A673 (cell line): ENCODE data around the gene SEMA4D. TPM values are rescaled to one million over a fixed set of nuclear protein-coding genes. Genes with fewer than 3 reads are reported as not detected.

Source experiments
- BruUV-seq: library from RNA; stranded (reverse); fragments of 400-500 nt; replicated peaks from 2 replicates; lab custom pipeline; 2021; lab: Mats Ljungman, UMichigan
- CTCF ChIA-PET: fragments of 300-600 bp; sonication (Branson Sonifier 250); formaldehyde crosslinking; loops from one replicate; lab custom pipeline; 2022; ENCODE audit warnings: antibody characterized with exemption; lab: Charles Lee
- POLR2A ChIA-PET: fragments of 300-600 bp; sonication (Branson Sonifier 250); formaldehyde crosslinking; loops from one replicate; lab custom pipeline; 2022; ENCODE audit warnings: antibody characterized with exemption; ENCODE audit not compliant: low non-redundant PET; lab: Charles Lee
- DNase-seq: peaks from one replicate; pipeline ENCODE4 v3.0.0-alpha.2; 2015; ENCODE audit warnings: low spot score
- H3K27ac ChIP-seq: fragments of 200-600 bp; sonication (generic); 2 replicates; pipeline ENCODE4 v1.5.1; 2016; ENCODE audit warnings: mixed run types, low read depth, mild to moderate bottlenecking, mixed read lengths, antibody characterized with exemption, low read length; ENCODE audit not compliant: poor library complexity, severe bottlenecking
- H3K27me3 ChIP-seq: fragments of 200-600 bp; sonication (generic); replicated peaks from 2 replicates; pipeline ENCODE4 v1.6.1; 2017; ENCODE audit warnings: mixed run types, low read depth, mild to moderate bottlenecking, mixed read lengths, antibody characterized with exemption, low read length; ENCODE audit not compliant: insufficient read depth, poor library complexity
- H3K36me3 ChIP-seq: fragments of 200-600 bp; sonication (generic); 2 replicates; pipeline ENCODE4 v1.6.1; 2016; ENCODE audit warnings: mixed run types, mild to moderate bottlenecking, mixed read lengths, antibody characterized with exemption, low read length; ENCODE audit not compliant: insufficient read depth, poor library complexity, severe bottlenecking
- H3K4me1 ChIP-seq: fragments of 200-600 bp; sonication (generic); 2 replicates; pipeline ENCODE4 v1.6.1; 2017; ENCODE audit warnings: mixed run types, mild to moderate bottlenecking, mixed read lengths, antibody characterized with exemption, low read length; ENCODE audit not compliant: insufficient read depth, poor library complexity, severe bottlenecking
- H3K4me3 ChIP-seq: fragments of 200-600 bp; sonication (generic); 2 replicates; pipeline ENCODE4 v1.5.1; 2016; ENCODE audit warnings: low read depth, mixed run types, mild to moderate bottlenecking, mixed read lengths, low read length; ENCODE audit not compliant: poor library complexity, severe bottlenecking
- H3K9me3 ChIP-seq: fragments of 200-600 bp; sonication (generic); 2 replicates; pipeline ENCODE4 v1.6.1; 2016; ENCODE audit warnings: mixed run types, low read depth, mild to moderate bottlenecking, mixed read lengths, antibody characterized with exemption, low read length; ENCODE audit not compliant: poor library complexity, severe bottlenecking
- CTCF ChIP-seq: fragments of 300-800, 200-600 bp; sonication (generic); conservative IDR thresholded peaks from 2 replicates; pipeline ENCODE4 v1.5.1; 2017; ENCODE audit warnings: low read depth, mild to moderate bottlenecking, antibody characterized with exemption, low read length, moderate library complexity, mixed read lengths
- EZH2 ChIP-seq: fragments of 200-600 bp; sonication (generic); IDR thresholded peaks from 2 replicates; pipeline ENCODE4 v1.6.1; 2017; ENCODE audit warnings: borderline replicate concordance, low read depth, mild to moderate bottlenecking, mixed read lengths, antibody characterized with exemption, low read length; ENCODE audit not compliant: poor library complexity, severe bottlenecking
- intact Hi-C: fragments of 100-400 bp; cut with micrococcal nuclease; formaldehyde crosslinking; loops from one replicate; pipeline ENCODE4 v1.10.0; 2022; ENCODE audit not compliant: unreplicated experiment
- total RNA-seq: library from RNA; stranded (reverse); gene quantifications from 2 replicates; pipeline ENCODE4 v1.2.3, GENCODE V29; 2021

SEMA4D gene
- total RNA-seq, 1 experiment from 2014 or later, result 14.2 TPM

GRCh38 chr9:89476546-89476945 is 21.4 kb downstream of the SEMA4D start:
- no peak for DNase-seq
- POLR2A ChIA-PET, result no interaction called here
- no peak overlapping the region for H3K27ac ChIP-seq
- no peak for TF ChIP-seq EZH2
- no peak for TF ChIP-seq CTCF
- no peaks in the 10 kb centered on the region for H3K9me3 ChIP-seq
- CTCF ChIA-PET, result no interaction called here
- intact Hi-C loops, result no loop called here
- BruUV-seq, result no TSS peak
- no peaks in the 10 kb centered on the region for H3K27me3 ChIP-seq
- no peaks in the 10 kb centered on the region for H3K36me3 ChIP-seq
- H3K4me3 ChIP-seq, result no peak overlapping the region
- peaks cover 13% of the 10 kb centered on the region for H3K4me1 ChIP-seq

GRCh38 chr9:89475891-89476440 is 21.9 kb downstream of the SEMA4D start:
- TF ChIP-seq EZH2 (no peak), CTCF (no peak)
- no peaks in the 10 kb centered on the region for H3K36me3 ChIP-seq
- H3K27me3 ChIP-seq, result no peaks in the 10 kb centered on the region
- H3K4me1 ChIP-seq, result peaks cover 13% of the 10 kb centered on the region
- no peak overlapping the region for H3K4me3 ChIP-seq
- no TSS peak for BruUV-seq
- no peak for DNase-seq
- ChIA-PET CTCF (no interaction called here), POLR2A (no interaction called here)
- H3K9me3 ChIP-seq, result no peaks in the 10 kb centered on the region
- intact Hi-C loops, result no loop called here
- H3K27ac ChIP-seq, result no peak overlapping the region

GRCh38 chr9:89474939-89475338 is 23.0 kb downstream of the SEMA4D start:
- no peak for DNase-seq
- Histone ChIP-seq H3K27ac (no peak overlapping the region), H3K4me3 (no peak overlapping the region), H3K9me3 (no peaks in the 10 kb centered on the region), H3K36me3 (no peaks in the 10 kb centered on the region), H3K27me3 (no peaks in the 10 kb centered on the region), H3K4me1 (peaks cover 13% of the 10 kb centered on the region)
- ChIA-PET POLR2A (no interaction called here), CTCF (no interaction called here)
- intact Hi-C loops, result no loop called here
- BruUV-seq, result no TSS peak
- TF ChIP-seq CTCF (no peak), EZH2 (no peak)
